Common myeloid progenitor, CD34-positive (primary cell): ENCODE measurements around the gene RIMKLA.

ENCODE experiments used
- CTCF ChIA-PET: fragments of 350-600 bp; sonication (Branson Sonifier 250); formaldehyde crosslinking; loops from one replicate; lab custom pipeline; 2021; ENCODE audit warnings: antibody characterized with exemption; lab: Charles Lee
- POLR2A ChIA-PET: fragments of 350-600 bp; sonication (Branson Sonifier 250); formaldehyde crosslinking; loops from one replicate; lab custom pipeline; 2021; ENCODE audit warnings: antibody characterized with exemption; lab: Charles Lee
- DNase-seq, 3 donors: peaks; one replicate each; pipeline versions ENCODE4 v3.0.0 to v3.0.0-alpha.2; 2013
- H3K27ac ChIP-seq, 2 experiments: 1 replicate in 1 of 2; 2 replicates in 1 of 2; pipeline ENCODE4 v1.7.0; 2013; ENCODE audit warnings: inconsistent platforms in 2 of 2, low read length in 2 of 2, mild to moderate bottlenecking in 2 of 2, low read depth in 1 of 2, moderate library complexity in 1 of 2; ENCODE audit not compliant: severe bottlenecking in 2 of 2, insufficient read depth in 1 of 2, poor library complexity in 1 of 2
- H3K27me3 ChIP-seq, 5 experiments: replicated peaks in 2 of 5; 1 replicate in 3 of 5; 2 replicates in 2 of 5; pipeline versions ENCODE4 v1.6.1 to v1.7.0; 2013; ENCODE audit warnings: low read length in 4 of 5, mild to moderate bottlenecking in 2 of 5, moderate library complexity in 2 of 5, inconsistent platforms in 1 of 5; ENCODE audit not compliant: insufficient read depth in 5 of 5, control insufficient read depth in 4 of 5
- H3K36me3 ChIP-seq, 4 experiments: 1 replicate in 2 of 4; 2 replicates in 2 of 4; pipeline versions ENCODE4 v1.6.1 to v1.7.0; 2013; ENCODE audit warnings: low read length in 3 of 4, control low read depth in 1 of 4, mild to moderate bottlenecking in 1 of 4; ENCODE audit not compliant: control insufficient read depth in 4 of 4, insufficient read depth in 4 of 4
- H3K4me1 ChIP-seq, 4 experiments: 1 replicate in 3 of 4; 2 replicates in 1 of 4; pipeline versions ENCODE4 v1.6.1 to v1.7.1; 2013; ENCODE audit warnings: low read length in 3 of 4, mild to moderate bottlenecking in 3 of 4, control low read depth in 1 of 4, inconsistent platforms in 1 of 4, moderate library complexity in 1 of 4; ENCODE audit not compliant: control insufficient read depth in 4 of 4, insufficient read depth in 4 of 4; ENCODE audit errors: control extremely low read depth in 1 of 4
- H3K4me3 ChIP-seq, 7 experiments: 1 replicate in 4 of 7; 2 replicates in 3 of 7; pipeline versions ENCODE4 v1.5.1 to v1.7.0; 2013; ENCODE audit warnings: mild to moderate bottlenecking in 7 of 7, low read length in 6 of 7, moderate library complexity in 6 of 7, inconsistent platforms in 2 of 7, low read depth in 2 of 7, control low read depth in 1 of 7; ENCODE audit not compliant: insufficient read depth in 4 of 7, control insufficient read depth in 1 of 7; ENCODE audit errors: extremely low read depth in 1 of 7
- H3K9me3 ChIP-seq, 5 experiments: 1 replicate in 4 of 5; 2 replicates in 1 of 5; pipeline versions ENCODE4 v1.6.1 to v1.7.1; 2013; ENCODE audit warnings: low read length in 4 of 5, mild to moderate bottlenecking in 2 of 5, inconsistent platforms in 1 of 5, low read depth in 1 of 5, moderate library complexity in 1 of 5; ENCODE audit not compliant: control insufficient read depth in 4 of 5, insufficient read depth in 2 of 5; ENCODE audit errors: control extremely low read depth in 1 of 5
- WGBS: methylation state at CpG from one replicate; pipeline ENCODE4 v1.1.5; 2013; ENCODE audit not compliant: insufficient coverage; 5-methylcytosine and 5-hydroxymethylcytosine counted together

The RIMKLA gene

GRCh38 chr1:42392255-42392654 is 11.7 kb downstream of the RIMKLA start:
- ChIA-PET POLR2A (no interaction called here), CTCF (interaction anchor here (2.4 kb wide), 1 partner anchor 8 kb away, joined by 8 read pairs; no protein-coding TSS in a partner anchor)
- no peak for DNase-seq
- Histone ChIP-seq H3K36me3 (no peaks in the 10 kb centered on the region), H3K4me3 (no peak overlapping the region), H3K9me3 (no peaks in the 10 kb centered on the region), H3K4me1 (no peaks in the 10 kb centered on the region), H3K27me3 (no peaks in the 10 kb centered on the region), H3K27ac (no peak overlapping the region)
- 100% methylated on average over 2 of the region's 2 CpGs for WGBS

GRCh38 chr1:42392967-42393848 is 12.6 kb downstream of the RIMKLA start:
- Histone ChIP-seq H3K4me3 (no peak overlapping the region), H3K36me3 (no peaks in the 10 kb centered on the region), H3K9me3 (no peaks in the 10 kb centered on the region), H3K4me1 (no peaks in the 10 kb centered on the region), H3K27me3 (no peaks in the 10 kb centered on the region), H3K27ac (no peak overlapping the region)
- DNase-seq = no peak
- ChIA-PET CTCF (no interaction called here), POLR2A (no interaction called here)
- WGBS = 100% methylated on average over 1 of the region's 2 CpGs

- DNase-seq = no peak
- Histone ChIP-seq H3K9me3 (no peaks in the 10 kb centered on the region), H3K27ac (no peak overlapping the region), H3K27me3 (peaks cover 0 to 2% (median 0%) of the 10 kb centered on the region in 5 experiments), H3K36me3 (no peaks in the 10 kb centered on the region), H3K4me3 (no peak overlapping the region), H3K4me1 (no peaks in the 10 kb centered on the region)
- ChIA-PET CTCF (interaction anchor here (1.4 to 2.6 kb wide), 2 partner anchors 9 to 11 kb away, joined by 4 to 8 read pairs; no protein-coding TSS in a partner anchor), POLR2A (no interaction called here)
- WGBS = 98% methylated on average over 10 of the region's 10 CpGs
Measured at GRCh38 chr1:42399315-42400100, 18.9 kb downstream of the RIMKLA start.

- CTCF ChIA-PET = interaction anchor here (0.9 to 1.5 kb wide), 2 partner anchors 15 to 260 kb away, joined by 3 to 4 read pairs; no protein-coding TSS in a partner anchor
- no peaks in the 10 kb centered on the region for H3K36me3 ChIP-seq
- POLR2A ChIA-PET = no interaction called here
- 100% methylated on average over 1 of the region's 1 CpG for WGBS
- H3K27me3 ChIP-seq = peaks cover 0 to 2% (median 0%) of the 10 kb centered on the region in 5 experiments
- H3K4me1 ChIP-seq = no peaks in the 10 kb centered on the region
- no peak overlapping the region for H3K4me3 ChIP-seq
- DNase-seq = peak in 2 of 3 donors; percentile 7 to 10
- H3K27ac ChIP-seq = no peak overlapping the region
- no peaks in the 10 kb centered on the region for H3K9me3 ChIP-seq
Measured at GRCh38 chr1:42403880-42404400, 23.3 kb downstream of the RIMKLA start.

- no peaks in the 10 kb centered on the region for H3K36me3 ChIP-seq
- no peaks in the 10 kb centered on the region for H3K27me3 ChIP-seq
- H3K4me3 ChIP-seq = no peak overlapping the region
- no peak for DNase-seq
- H3K9me3 ChIP-seq = no peaks in the 10 kb centered on the region
- 93% methylated on average over 13 of the region's 17 CpGs for WGBS
- CTCF ChIA-PET = no interaction called here
- H3K27ac ChIP-seq = no peak overlapping the region
- H3K4me1 ChIP-seq = no peaks in the 10 kb centered on the region
- POLR2A ChIA-PET = no interaction called here
Measured at GRCh38 chr1:42414551-42415496, 34.2 kb downstream of the RIMKLA start.

- CTCF ChIA-PET = interaction anchor here (0.6 kb wide), 1 partner anchor 32 kb away, joined by 3 read pairs; no protein-coding TSS in a partner anchor
- 90% methylated on average over 2 of the region's 3 CpGs for WGBS
- Histone ChIP-seq H3K27me3 (no peaks in the 10 kb centered on the region), H3K4me1 (peaks cover 0 to 9% (median 3%) of the 10 kb centered on the region in 4 experiments), H3K4me3 (no peak overlapping the region), H3K9me3 (no peaks in the 10 kb centered on the region), H3K27ac (no peak overlapping the region), H3K36me3 (no peaks in the 10 kb centered on the region)
- POLR2A ChIA-PET = no interaction called here
- DNase-seq = no peak
Measured at GRCh38 chr1:42417166-42417565, 36.6 kb downstream of the RIMKLA start.
